DND-41 (cell line): ENCODE data around the gene HECA.
"Not testable (repeated sequence)": the region's sequence is repeated elsewhere in the genome, so short reads cannot be mapped to it uniquely, and the experiment has no call there.

Experiments
- ATAC-seq: fragments of 200-7000 bp; cut with Tn5 transposase; 3 replicates; pipeline ENCODE4 v1.9.1; 2021; ENCODE audit warnings: low read depth; ENCODE audit not compliant: insufficient read depth
- DNase-seq: peaks from one replicate; pipeline ENCODE4 v3.0.0-alpha.2; 2020
- H2AFZ ChIP-seq: 2 replicates; pipeline ENCODE4 v1.6.0; 2012; ENCODE audit warnings: low read depth, low read length
- H3K27ac ChIP-seq: 2 replicates; pipeline ENCODE4 v1.5.1; 2012; ENCODE audit warnings: low read length, inconsistent platforms
- H3K27me3 ChIP-seq: fragments of 200-600 bp; sonication (generic); 2 replicates; pipeline ENCODE4 v1.6.0; 2012; ENCODE audit warnings: low read length, mild to moderate bottlenecking, inconsistent platforms; ENCODE audit not compliant: insufficient read depth, poor library complexity
- H3K36me3 ChIP-seq: 2 replicates; pipeline ENCODE4 v1.5.1; 2012; ENCODE audit warnings: low read length, inconsistent platforms; ENCODE audit not compliant: insufficient read depth
- H3K4me1 ChIP-seq: 2 replicates; pipeline ENCODE4 v1.5.1; 2012; ENCODE audit warnings: mild to moderate bottlenecking, low read length; ENCODE audit not compliant: insufficient read depth
- H3K4me2 ChIP-seq: 2 replicates; pipeline ENCODE4 v1.6.0; 2012; ENCODE audit warnings: mild to moderate bottlenecking, moderate library complexity, low read length, inconsistent platforms; ENCODE audit not compliant: insufficient read depth
- H3K4me3 ChIP-seq, 2 experiments: fragments of 200-600 bp in 1 of 2; shearing (Covaris generic) in 1 of 2; 2 replicates each; pipeline ENCODE4 v1.5.1; 2012 to 2016; ENCODE audit warnings: inconsistent platforms in 2 of 2, low read length in 2 of 2, mild to moderate bottlenecking in 2 of 2, low read depth in 1 of 2, moderate library complexity in 1 of 2
- H3K79me2 ChIP-seq: 2 replicates; pipeline ENCODE4 v1.6.0; 2012; ENCODE audit warnings: low read length, inconsistent platforms; ENCODE audit not compliant: insufficient read depth
- H3K9ac ChIP-seq: 2 replicates; pipeline ENCODE4 v1.6.0; 2012; ENCODE audit warnings: low read depth, mild to moderate bottlenecking, inconsistent platforms, low read length, moderate library complexity
- H3K9me3 ChIP-seq: 2 replicates; pipeline ENCODE4 v1.5.1; 2012; ENCODE audit warnings: low read length, moderate library complexity, mild to moderate bottlenecking, inconsistent platforms; ENCODE audit not compliant: insufficient read depth, severe bottlenecking
- H4K20me1 ChIP-seq: 2 replicates; pipeline ENCODE4 v1.6.0; 2012; ENCODE audit warnings: low read length; ENCODE audit not compliant: insufficient read depth
- EZH2 ChIP-seq: IDR thresholded peaks from 3 replicates; pipeline ENCODE4 v1.6.1; 2012; ENCODE audit warnings: borderline replicate concordance, low read depth, mild to moderate bottlenecking, moderate library complexity, low read length, inconsistent platforms; ENCODE audit not compliant: severe bottlenecking
- TF ChIP-seq, protein P1 (sequence below): IDR thresholded peaks from 2 replicates; pipeline ENCODE4 v1.5.1; 2012; ENCODE audit warnings: borderline replicate concordance, low read length, moderate library complexity, mild to moderate bottlenecking; ENCODE audit not compliant: poor library complexity, severe bottlenecking; ENCODE audit errors: extremely low read depth

HECA gene

DNA sequence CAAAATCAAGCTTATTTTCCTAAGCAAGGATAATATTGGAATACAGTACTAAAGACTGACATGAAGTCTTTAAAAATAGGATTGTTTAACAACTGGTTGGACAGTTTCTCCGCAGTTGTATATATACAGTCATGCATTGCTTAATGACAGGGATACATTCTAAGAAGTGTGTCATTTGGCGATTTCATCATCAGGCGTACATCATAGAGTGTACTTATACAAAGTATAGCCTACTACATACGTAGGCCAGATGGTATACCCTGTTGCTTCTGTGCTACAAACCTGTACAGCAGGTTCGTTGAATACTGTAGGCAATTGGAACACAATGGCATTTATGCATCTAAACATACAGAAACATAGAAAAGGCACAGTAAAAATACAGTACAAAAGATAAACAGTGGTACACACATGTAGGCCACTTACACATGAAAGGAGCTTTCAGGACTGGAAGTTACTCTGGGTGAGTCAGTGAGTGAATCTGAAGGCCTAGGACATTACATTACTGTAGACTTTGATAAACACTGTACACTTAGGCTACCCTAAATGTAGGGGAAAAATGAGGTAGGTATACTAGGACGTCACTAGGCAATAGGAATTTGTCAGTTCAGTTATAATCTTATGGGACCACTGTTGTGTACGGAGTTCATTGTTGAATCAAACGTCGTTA lies 20.1 kb downstream of the HECA start:
- Histone ChIP-seq H3K27me3 (no peaks in the 10 kb centered on the region), H3K4me1 (peaks cover 2% of the 10 kb centered on the region; the same call in 1 of the 2 replicates), H3K9ac (no peak overlapping the region), H3K4me2 (no peak overlapping the region), H3K79me2 (peaks cover 70% of the 10 kb centered on the region), H2AFZ (no peak overlapping the region), H3K36me3 (peaks cover 6% of the 10 kb centered on the region), H4K20me1 (peaks cover 65% of the 10 kb centered on the region), H3K27ac (no peak overlapping the region), H3K9me3 (no peaks in the 10 kb centered on the region), H3K4me3 (no peak overlapping the region)
- no peak; the same call in 2 of the 3 replicates for ATAC-seq
- no peak for TF ChIP-seq EZH2
- TF ChIP-seq, protein P1, sequence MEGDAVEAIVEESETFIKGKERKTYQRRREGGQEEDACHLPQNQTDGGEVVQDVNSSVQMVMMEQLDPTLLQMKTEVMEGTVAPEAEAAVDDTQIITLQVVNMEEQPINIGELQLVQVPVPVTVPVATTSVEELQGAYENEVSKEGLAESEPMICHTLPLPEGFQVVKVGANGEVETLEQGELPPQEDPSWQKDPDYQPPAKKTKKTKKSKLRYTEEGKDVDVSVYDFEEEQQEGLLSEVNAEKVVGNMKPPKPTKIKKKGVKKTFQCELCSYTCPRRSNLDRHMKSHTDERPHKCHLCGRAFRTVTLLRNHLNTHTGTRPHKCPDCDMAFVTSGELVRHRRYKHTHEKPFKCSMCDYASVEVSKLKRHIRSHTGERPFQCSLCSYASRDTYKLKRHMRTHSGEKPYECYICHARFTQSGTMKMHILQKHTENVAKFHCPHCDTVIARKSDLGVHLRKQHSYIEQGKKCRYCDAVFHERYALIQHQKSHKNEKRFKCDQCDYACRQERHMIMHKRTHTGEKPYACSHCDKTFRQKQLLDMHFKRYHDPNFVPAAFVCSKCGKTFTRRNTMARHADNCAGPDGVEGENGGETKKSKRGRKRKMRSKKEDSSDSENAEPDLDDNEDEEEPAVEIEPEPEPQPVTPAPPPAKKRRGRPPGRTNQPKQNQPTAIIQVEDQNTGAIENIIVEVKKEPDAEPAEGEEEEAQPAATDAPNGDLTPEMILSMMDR = no peak
- no peak for DNase-seq

DNA sequence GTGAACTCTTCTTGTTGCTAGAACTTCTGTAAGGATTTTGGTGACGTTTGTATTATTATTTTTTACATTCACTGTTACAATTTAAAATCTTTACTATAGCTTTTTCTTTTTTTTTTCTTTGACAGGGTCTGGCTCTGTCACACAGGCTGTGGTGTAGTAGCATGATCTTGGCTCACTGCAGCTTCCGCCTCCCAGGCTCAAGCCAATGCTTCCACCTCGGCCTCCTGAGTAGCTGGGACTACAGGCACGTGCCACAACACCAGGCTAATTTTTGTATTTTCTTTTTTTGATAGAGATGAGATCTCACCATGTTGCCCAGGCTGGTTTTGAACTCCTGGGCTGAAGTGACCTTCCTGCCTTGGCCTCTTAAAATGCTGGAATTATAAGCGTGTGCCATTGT lies 21.2 kb downstream of the HECA start:
- Histone ChIP-seq H2AFZ (no peak overlapping the region), H3K79me2 (peaks cover 67% of the 10 kb centered on the region), H3K4me1 (peaks cover 13% of the 10 kb centered on the region), H3K36me3 (peaks cover 6% of the 10 kb centered on the region), H3K27ac (no peak overlapping the region), H3K27me3 (no peaks in the 10 kb centered on the region), H3K9me3 (no peaks in the 10 kb centered on the region), H4K20me1 (peaks cover 71% of the 10 kb centered on the region), H3K4me3 (no peak overlapping the region), H3K9ac (no peak overlapping the region), H3K4me2 (no peak overlapping the region)
- DNase-seq (no peak), ATAC-seq (no peak)
- no peak for TF ChIP-seq EZH2
- TF ChIP-seq, protein P1 = no peak

DNA sequence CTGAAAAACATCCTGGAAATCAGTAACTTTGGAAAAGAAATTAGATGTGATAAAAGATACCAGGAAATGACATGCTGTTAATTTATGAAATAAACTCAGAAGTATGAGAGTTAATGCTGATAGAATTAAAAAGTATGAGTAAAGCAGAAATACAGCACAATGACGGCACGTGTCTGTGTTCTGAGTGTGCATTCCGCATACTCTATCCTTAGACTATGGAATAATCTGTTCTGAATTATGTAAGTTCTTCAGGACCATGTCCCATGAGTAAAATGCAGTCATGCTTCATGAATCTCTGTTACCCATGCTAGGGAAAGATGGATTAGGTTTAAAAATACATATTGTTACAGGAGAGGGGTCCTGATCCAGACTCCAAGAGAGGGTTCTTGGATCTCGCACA lies 21.7 kb downstream of the HECA start:
- H3K9me3 ChIP-seq = no peaks in the 10 kb centered on the region

DNA sequence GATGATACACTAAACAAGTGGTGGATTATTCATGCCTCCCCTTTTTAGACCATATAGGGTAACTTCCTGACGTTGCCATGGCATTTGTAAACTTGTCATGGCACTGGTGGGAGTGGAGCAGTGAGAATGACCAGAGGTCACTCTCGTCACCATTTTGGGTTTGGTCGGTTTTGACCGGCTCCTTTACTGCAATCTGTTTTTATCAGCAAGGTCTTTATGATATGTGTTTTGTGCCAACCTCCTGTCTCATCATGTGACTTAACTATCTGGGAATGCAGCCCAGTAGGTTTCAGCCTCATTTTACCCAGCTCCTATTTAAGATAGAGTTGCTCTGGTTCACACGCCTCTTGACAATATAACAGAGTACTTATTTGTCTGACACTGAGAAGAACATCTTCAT lies 22.2 kb downstream of the HECA start:
- not testable (repeated sequence) for DNase-seq, H3K27me3 ChIP-seq, H3K4me2 ChIP-seq, ATAC-seq, H3K9ac ChIP-seq, H3K27ac ChIP-seq, H2AFZ ChIP-seq, H3K4me3 ChIP-seq, H3K9me3 ChIP-seq
- peaks cover 63% of the 10 kb centered on the region for H3K79me2 ChIP-seq
- H4K20me1 ChIP-seq = peaks cover 70% of the 10 kb centered on the region
- H3K36me3 ChIP-seq = peaks cover 10% of the 10 kb centered on the region
- H3K4me1 ChIP-seq = peaks cover 23% of the 10 kb centered on the region

More for the DNA sequence above, 21.7 kb downstream of the HECA start:
- TF ChIP-seq, protein P1 = no peak
- TF ChIP-seq EZH2 = no peak
- peaks cover 63% of the 10 kb centered on the region for H3K79me2 ChIP-seq
- DNase-seq (no peak), ATAC-seq (no peak)
- H3K27me3 ChIP-seq = no peaks in the 10 kb centered on the region
- peaks cover 6% of the 10 kb centered on the region for H3K36me3 ChIP-seq
- no peak overlapping the region for H3K4me2 ChIP-seq
- no peak overlapping the region for H3K27ac ChIP-seq
- peaks cover 17% of the 10 kb centered on the region for H3K4me1 ChIP-seq
- H3K4me3 ChIP-seq = no peak overlapping the region
- H4K20me1 ChIP-seq = peaks cover 70% of the 10 kb centered on the region
- no peak overlapping the region for H3K9ac ChIP-seq
- no peak overlapping the region for H2AFZ ChIP-seq
